Activated CD4-positive, alpha-beta memory T cell treated with anti-CD3 and anti-CD28 coated beads, Interleukin-2, amount 10 ng/mL, durations not matched to agents 7 days and 5 days (primary cell): ENCODE results near the gene TBC1D2. TPM values are rescaled to one million over a fixed set of nuclear protein-coding genes. Genes with fewer than 3 reads are reported as not detected.

ENCODE experiments used
- CTCF ChIA-PET: fragments of 350-600 bp; sonication (Branson Sonifier 250); formaldehyde crosslinking; loops from one replicate; lab custom pipeline; 2021; ENCODE audit warnings: antibody characterized with exemption, inconsistent platforms; lab: Charles Lee
- POLR2A ChIA-PET: fragments of 350-600 bp; sonication (Branson Sonifier 250); formaldehyde crosslinking; loops from one replicate; lab custom pipeline; 2021; ENCODE audit warnings: antibody characterized with exemption; lab: Charles Lee
- DNase-seq: peaks from one replicate; pipeline ENCODE4 v3.0.0-alpha.2; 2020
- H3K27ac Mint-ChIP-seq: one replicate; pipeline ENCODE4 v1.8.0; 2021; ENCODE audit warnings: mild to moderate bottlenecking, mixed read lengths
- H3K27me3 Mint-ChIP-seq: one replicate; pipeline ENCODE4 v1.8.0; 2021; ENCODE audit warnings: mixed read lengths
- H3K36me3 Mint-ChIP-seq: one replicate; pipeline ENCODE4 v1.8.0; 2021; ENCODE audit warnings: low read depth, mixed read lengths
- H3K4me1 Mint-ChIP-seq: one replicate; pipeline ENCODE4 v1.8.0; 2021; ENCODE audit warnings: mixed read lengths
- H3K4me3 Mint-ChIP-seq: one replicate; pipeline ENCODE4 v1.8.0; 2021; ENCODE audit warnings: mild to moderate bottlenecking, mixed read lengths
- H3K9me3 Mint-ChIP-seq: one replicate; pipeline ENCODE4 v1.8.0; 2021; ENCODE audit warnings: mixed read lengths
- total RNA-seq, 2 experiments: library from RNA; stranded (reverse); gene quantifications; one replicate each; pipeline ENCODE4 v1.2.3, GENCODE V29; 2021

TBC1D2 gene
- total RNA-seq, 2 experiments from 2014 or later = 11.0 to 11.9 TPM

- no peak overlapping the region for H3K27ac Mint-ChIP-seq
Measured at GRCh38 chr9:98230789-98231188, 24.7 kb downstream of the TBC1D2 start.

GRCh38 chr9:98230304-98230703 is 25.1 kb downstream of the TBC1D2 start:
- no peak overlapping the region for H3K27ac Mint-ChIP-seq
- CTCF ChIA-PET = interaction anchor here (2.2 kb wide), 1 partner anchor 86 kb away, joined by 5 read pairs; no protein-coding TSS in a partner anchor
- H3K4me3 Mint-ChIP-seq = no peak overlapping the region
- no peaks in the 10 kb centered on the region for H3K9me3 Mint-ChIP-seq
- H3K27me3 Mint-ChIP-seq = no peaks in the 10 kb centered on the region
- no peak for DNase-seq
- H3K36me3 Mint-ChIP-seq = peaks cover 26% of the 10 kb centered on the region
- peaks cover 2% of the 10 kb centered on the region for H3K4me1 Mint-ChIP-seq
- POLR2A ChIA-PET = interaction anchor here (2.2 kb wide), 1 partner anchor 26 kb away, joined by 7 read pairs; the partner anchor contains the start of gene TBC1D2

More at GRCh38 chr9:98230789-98231188, 24.7 kb downstream of the TBC1D2 start:
- H3K36me3 Mint-ChIP-seq = peaks cover 26% of the 10 kb centered on the region
- H3K4me3 Mint-ChIP-seq = no peak overlapping the region
- no peaks in the 10 kb centered on the region for H3K9me3 Mint-ChIP-seq
- no peaks in the 10 kb centered on the region for H3K27me3 Mint-ChIP-seq
- ChIA-PET CTCF (interaction anchor here (2.2 kb wide), 1 partner anchor 85 kb away, joined by 5 read pairs; no protein-coding TSS in a partner anchor), POLR2A (interaction anchor here (2.2 kb wide), 1 partner anchor 25 kb away, joined by 7 read pairs; the partner anchor contains the start of gene TBC1D2)
- peaks cover 2% of the 10 kb centered on the region for H3K4me1 Mint-ChIP-seq
- no peak for DNase-seq

GRCh38 chr9:98229620-98230019 is 25.8 kb downstream of the TBC1D2 start:
- ChIA-PET POLR2A (interaction anchor here (2.2 kb wide), 1 partner anchor 26 kb away, joined by 7 read pairs; the partner anchor contains the start of gene TBC1D2), CTCF (interaction anchor here (2.2 kb wide), 1 partner anchor 86 kb away, joined by 5 read pairs; no protein-coding TSS in a partner anchor)
- Mint-ChIP-seq H3K4me1 (no peaks in the 10 kb centered on the region), H3K27me3 (no peaks in the 10 kb centered on the region), H3K9me3 (no peaks in the 10 kb centered on the region), H3K27ac (no peak overlapping the region), H3K4me3 (no peak overlapping the region), H3K36me3 (peaks cover 26% of the 10 kb centered on the region)
- DNase-seq = no peak

- Mint-ChIP-seq H3K4me1 (no peaks in the 10 kb centered on the region), H3K27ac (no peak overlapping the region), H3K27me3 (no peaks in the 10 kb centered on the region), H3K9me3 (no peaks in the 10 kb centered on the region), H3K36me3 (peaks cover 26% of the 10 kb centered on the region), H3K4me3 (no peak overlapping the region)
- ChIA-PET CTCF (no interaction called here), POLR2A (interaction anchor here (2.2 kb wide), 1 partner anchor 27 kb away, joined by 7 read pairs; the partner anchor contains the start of gene TBC1D2)
- DNase-seq = no peak
Measured at GRCh38 chr9:98229090-98229395, 26.4 kb downstream of the TBC1D2 start.

GRCh38 chr9:98228392-98229089 is 26.9 kb downstream of the TBC1D2 start:
- Mint-ChIP-seq H3K27me3 (no peaks in the 10 kb centered on the region), H3K36me3 (peaks cover 25% of the 10 kb centered on the region), H3K27ac (no peak overlapping the region), H3K4me3 (no peak overlapping the region), H3K9me3 (no peaks in the 10 kb centered on the region), H3K4me1 (peaks cover under 1% of the 10 kb centered on the region)
- ChIA-PET POLR2A (interaction anchor here (2.2 kb wide), 1 partner anchor 27 kb away, joined by 7 read pairs; the partner anchor contains the start of gene TBC1D2), CTCF (no interaction called here)
- DNase-seq = no peak

GRCh38 chr9:98227883-98228282 is 27.6 kb downstream of the TBC1D2 start:
- CTCF ChIA-PET = no interaction called here
- H3K4me3 Mint-ChIP-seq = no peak overlapping the region
- peaks cover 28% of the 10 kb centered on the region for H3K36me3 Mint-ChIP-seq
- H3K27ac Mint-ChIP-seq = no peak overlapping the region
- no peaks in the 10 kb centered on the region for H3K9me3 Mint-ChIP-seq
- H3K27me3 Mint-ChIP-seq = no peaks in the 10 kb centered on the region
- no peak for DNase-seq
- POLR2A ChIA-PET = no interaction called here
- peaks cover 7% of the 10 kb centered on the region for H3K4me1 Mint-ChIP-seq

- no peak for DNase-seq
- Mint-ChIP-seq H3K27ac (no peak overlapping the region), H3K4me3 (no peak overlapping the region), H3K4me1 (peaks cover 9% of the 10 kb centered on the region), H3K9me3 (no peaks in the 10 kb centered on the region), H3K36me3 (peaks cover 32% of the 10 kb centered on the region), H3K27me3 (no peaks in the 10 kb centered on the region)
- CTCF ChIA-PET = no interaction called here
- POLR2A ChIA-PET = interaction anchor here (1.0 kb wide), 1 partner anchor 28 kb away, joined by 3 read pairs; the partner anchor contains the start of gene TBC1D2
Measured at GRCh38 chr9:98226957-98227356, 28.5 kb downstream of the TBC1D2 start.

- DNase-seq = no peak
- peaks cover 9% of the 10 kb centered on the region for H3K4me1 Mint-ChIP-seq
- no peak overlapping the region for H3K27ac Mint-ChIP-seq
- H3K36me3 Mint-ChIP-seq = peaks cover 33% of the 10 kb centered on the region
- no peaks in the 10 kb centered on the region for H3K27me3 Mint-ChIP-seq
- H3K4me3 Mint-ChIP-seq = no peak overlapping the region
- CTCF ChIA-PET = no interaction called here
- POLR2A ChIA-PET = interaction anchor here (1.0 kb wide), 1 partner anchor 29 kb away, joined by 3 read pairs; the partner anchor contains the start of gene TBC1D2
- H3K9me3 Mint-ChIP-seq = no peaks in the 10 kb centered on the region
Measured at GRCh38 chr9:98226516-98226915, 28.9 kb downstream of the TBC1D2 start.

- CTCF ChIA-PET = interaction anchor here (1.0 kb wide), 1 partner anchor 17 kb away, joined by 3 read pairs; no protein-coding TSS in a partner anchor
- peaks cover 26% of the 10 kb centered on the region for H3K36me3 Mint-ChIP-seq
- POLR2A ChIA-PET = no interaction called here
- H3K4me1 Mint-ChIP-seq = peaks cover 9% of the 10 kb centered on the region
- H3K9me3 Mint-ChIP-seq = no peaks in the 10 kb centered on the region
- no peak overlapping the region for H3K27ac Mint-ChIP-seq
- H3K27me3 Mint-ChIP-seq = no peaks in the 10 kb centered on the region
- H3K4me3 Mint-ChIP-seq = no peak overlapping the region
- no peak for DNase-seq
Measured at GRCh38 chr9:98225015-98225442, 30.4 kb downstream of the TBC1D2 start.

GRCh38 chr9:98222885-98223691 is 32.4 kb downstream of the TBC1D2 start:
- no peak overlapping the region for H3K4me3 Mint-ChIP-seq
- CTCF ChIA-PET = no interaction called here
- POLR2A ChIA-PET = no interaction called here

GRCh38 chr9:98220911-98221310 is 34.5 kb downstream of the TBC1D2 start:
- Mint-ChIP-seq H3K4me1 (peaks cover 9% of the 10 kb centered on the region), H3K36me3 (peaks cover 21% of the 10 kb centered on the region), H3K4me3 (no peak overlapping the region), H3K27ac (no peak overlapping the region), H3K9me3 (no peaks in the 10 kb centered on the region), H3K27me3 (no peaks in the 10 kb centered on the region)
- no peak for DNase-seq
- ChIA-PET POLR2A (interaction anchor here (1.1 kb wide), 1 partner anchor 15 kb away, joined by 3 read pairs; no protein-coding TSS in a partner anchor), CTCF (interaction anchor here (0.6 to 1.3 kb wide), 3 partner anchors 36 to 289 kb away, joined by 3 to 4 read pairs (median 3); partner anchors contain the start of gene TRIM14)

More at GRCh38 chr9:98222885-98223691, 32.4 kb downstream of the TBC1D2 start:
- no peak for DNase-seq
- peaks cover 23% of the 10 kb centered on the region for H3K36me3 Mint-ChIP-seq
- peaks cover 9% of the 10 kb centered on the region for H3K4me1 Mint-ChIP-seq
- H3K27ac Mint-ChIP-seq = no peak overlapping the region
- H3K9me3 Mint-ChIP-seq = no peaks in the 10 kb centered on the region
- H3K27me3 Mint-ChIP-seq = no peaks in the 10 kb centered on the region

GRCh38 chr9:98219794-98220370 is 35.6 kb downstream of the TBC1D2 start:
- peaks cover 21% of the 10 kb centered on the region for H3K36me3 Mint-ChIP-seq
- no peaks in the 10 kb centered on the region for H3K27me3 Mint-ChIP-seq
- H3K9me3 Mint-ChIP-seq = no peaks in the 10 kb centered on the region
- no peak overlapping the region for H3K4me3 Mint-ChIP-seq
- no peak overlapping the region for H3K27ac Mint-ChIP-seq
- peaks cover 9% of the 10 kb centered on the region for H3K4me1 Mint-ChIP-seq
- CTCF ChIA-PET = no interaction called here
- DNase-seq = no peak
- POLR2A ChIA-PET = no interaction called here
